ENCODE measurements around the gene RTL5.

Gene RTL5

GRCh38 chrX:72107841-72108595, 23.7 kb downstream of the RTL5 start:
- no peak for DNase-seq

DNA sequence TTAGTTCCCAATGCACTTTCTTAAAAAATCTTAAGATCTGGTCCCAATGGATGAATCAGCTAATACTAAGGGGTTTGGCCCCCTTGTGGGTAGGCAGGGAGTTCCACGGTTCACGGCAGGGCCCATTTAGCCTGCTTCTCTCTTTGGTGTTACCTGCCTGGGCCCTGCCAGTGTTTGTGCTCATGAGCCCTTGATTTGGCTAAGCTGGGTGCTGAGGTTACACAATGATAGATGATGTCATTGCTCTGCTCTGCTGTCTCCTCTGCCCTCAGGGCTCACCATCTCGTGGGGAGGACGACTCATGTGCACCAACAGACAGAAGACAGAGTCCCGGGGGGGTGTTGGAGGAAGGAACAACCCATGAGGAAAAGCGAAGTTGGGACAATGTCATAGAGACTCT, 24.4 kb downstream of the RTL5 start:
- DNase-seq: no peak

DNA sequence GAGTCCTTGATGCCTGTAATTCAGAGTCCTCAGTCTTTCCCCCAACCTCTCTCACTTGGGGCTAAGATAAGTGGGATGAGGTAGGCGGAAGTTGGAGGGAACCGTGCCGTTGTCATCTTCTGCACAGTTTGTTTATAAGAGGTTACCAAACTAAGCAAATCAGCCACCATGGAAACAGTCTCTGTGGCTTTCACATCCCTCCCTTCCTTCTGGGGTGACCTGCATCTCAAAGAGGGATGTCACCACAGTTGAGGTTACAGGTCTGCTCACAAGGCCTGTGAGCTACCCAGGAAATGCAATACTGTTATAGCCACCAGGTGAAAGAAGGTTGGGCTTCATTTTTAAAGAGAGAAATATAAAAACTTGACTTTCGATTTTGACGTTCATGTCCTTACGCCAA, 26.3 kb downstream of the RTL5 start:
- DNase-seq: no peak

DNA sequence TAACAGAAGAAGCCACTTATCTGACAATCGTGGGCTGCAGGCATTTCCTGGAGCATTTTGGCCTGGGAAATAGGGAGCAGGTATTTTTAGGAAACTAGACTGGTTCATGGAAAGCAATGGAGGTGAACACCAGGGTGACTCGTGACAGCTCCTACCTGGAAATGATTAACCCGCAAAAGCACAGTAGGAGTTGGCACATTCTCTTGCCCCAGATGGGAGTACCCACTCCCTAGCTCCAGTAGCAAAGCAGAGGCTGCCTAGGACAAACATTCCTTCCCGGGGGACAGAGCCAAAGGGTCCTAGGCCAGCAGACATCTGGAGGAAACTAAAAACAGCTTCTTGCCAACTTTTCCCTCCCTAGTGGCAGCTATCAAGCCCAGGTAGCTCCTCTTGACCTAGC, 29.0 kb downstream of the RTL5 start:
- no peak for DNase-seq

DNA sequence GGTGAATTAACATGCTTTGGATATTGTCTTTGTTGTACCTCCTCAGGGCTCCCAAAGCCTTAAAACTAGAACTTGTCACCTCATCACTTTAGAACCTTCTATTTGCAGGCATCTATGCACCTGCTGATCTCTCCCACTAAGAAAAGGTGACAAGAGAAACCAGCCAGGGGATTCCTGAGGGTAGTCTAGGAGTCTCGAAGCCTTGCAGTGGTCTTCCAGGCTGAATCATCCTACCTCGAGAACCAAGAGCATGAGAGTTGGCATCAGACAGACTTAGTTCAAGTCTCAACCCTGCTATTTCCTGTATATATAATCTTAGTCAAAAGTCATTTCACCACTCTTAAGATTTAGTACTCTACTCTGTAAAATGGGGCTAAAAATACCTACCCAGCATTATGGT, 29.6 kb downstream of the RTL5 start:
- no peak for DNase-seq

- DNase-seq: no peak
Observed at GRCh38 chrX:72101597-72102037, 30.1 kb downstream of the RTL5 start.

DNA sequence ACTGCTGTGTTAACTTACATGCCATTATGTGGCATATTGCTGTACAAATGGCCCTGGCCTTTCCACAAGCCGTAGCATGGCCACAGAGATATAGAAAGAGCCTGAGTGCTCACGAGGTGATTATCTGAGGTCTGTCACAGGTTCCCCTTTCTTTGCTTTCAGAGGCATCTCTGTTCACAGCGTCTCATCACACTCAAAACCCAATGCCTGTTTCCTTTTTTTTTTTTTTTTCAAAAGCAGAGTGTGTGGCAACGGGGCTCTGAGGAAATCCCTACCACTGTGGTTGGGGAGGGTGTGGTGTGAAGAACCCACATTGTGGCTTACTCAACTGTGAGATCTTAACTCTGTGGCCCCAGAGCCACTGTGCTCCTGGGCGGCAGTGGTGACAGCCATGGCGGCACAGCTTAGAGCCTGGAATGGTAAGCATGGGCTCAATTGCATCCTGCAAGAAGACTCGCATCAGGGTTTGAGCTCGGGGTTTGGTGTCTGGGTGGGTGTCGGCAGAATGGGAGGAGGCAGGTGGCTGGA, 30.8 kb downstream of the RTL5 start:
- DNase-seq: no peak

DNA sequence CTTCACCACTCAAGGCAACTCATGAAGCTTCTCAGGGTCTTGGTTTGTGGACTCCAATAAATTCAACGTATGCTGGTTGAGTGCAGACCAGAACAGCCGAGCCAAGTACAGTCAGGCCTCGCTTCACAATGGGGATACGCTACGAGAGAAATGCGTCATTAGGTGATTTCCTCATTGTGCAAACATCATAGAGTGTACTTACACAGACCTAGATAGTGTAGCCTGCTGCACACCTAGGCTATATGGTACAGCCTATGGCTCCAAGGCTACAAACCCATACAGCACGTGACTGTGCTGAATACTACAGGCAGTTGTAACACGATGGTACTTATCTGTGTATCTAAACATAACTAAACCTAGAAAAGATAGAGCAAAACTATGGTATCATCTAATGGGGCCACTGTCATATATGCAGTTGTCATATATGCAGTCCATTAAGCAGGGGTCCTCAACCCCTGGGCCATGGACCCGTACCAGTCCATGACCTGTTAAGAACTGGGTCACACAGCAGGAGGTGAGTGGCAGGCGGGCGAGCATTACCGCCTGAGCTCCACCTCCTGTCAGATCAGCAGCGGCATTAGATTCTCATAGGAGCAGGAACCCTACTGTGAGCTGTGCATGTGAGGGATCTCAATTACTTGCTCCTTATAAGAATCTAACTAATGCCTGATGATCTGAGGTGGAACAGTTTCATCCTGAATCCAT, 31.5 kb downstream of the RTL5 start:
- no peak for DNase-seq

GRCh38 chrX:72097098-72097497, 34.6 kb downstream of the RTL5 start:
- DNase-seq: no peak

- no peak for DNase-seq
Observed at GRCh38 chrX:72095370-72095769, 36.3 kb downstream of the RTL5 start.

- DNase-seq: no peak
Observed at GRCh38 chrX:72094894-72095293, 36.8 kb downstream of the RTL5 start.

GRCh38 chrX:72089254-72089653, 42.5 kb downstream of the RTL5 start:
- no peak for DNase-seq

DNA sequence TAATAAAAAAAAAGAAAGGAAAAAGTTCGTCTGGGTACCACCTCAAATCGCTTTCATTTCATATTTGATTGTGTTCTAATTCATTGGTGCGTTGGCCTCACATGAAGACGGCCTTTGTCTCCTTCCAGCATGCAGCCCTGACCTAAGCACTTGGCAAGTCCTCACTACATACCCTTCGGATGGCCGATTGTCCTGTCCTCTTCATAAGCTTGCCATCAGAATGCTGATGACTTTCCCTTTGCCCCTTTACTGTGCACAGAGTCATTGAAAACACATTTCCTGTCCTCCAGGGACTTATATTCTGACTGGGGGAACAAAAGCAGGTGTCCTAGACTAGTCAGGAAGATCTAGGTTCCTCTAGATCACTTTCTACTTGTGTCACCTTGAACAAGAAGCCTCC, 43.0 kb downstream of the RTL5 start:
- no peak for DNase-seq

- no peak for DNase-seq
Observed at GRCh38 chrX:72086995-72087394, 44.7 kb downstream of the RTL5 start.

DNA sequence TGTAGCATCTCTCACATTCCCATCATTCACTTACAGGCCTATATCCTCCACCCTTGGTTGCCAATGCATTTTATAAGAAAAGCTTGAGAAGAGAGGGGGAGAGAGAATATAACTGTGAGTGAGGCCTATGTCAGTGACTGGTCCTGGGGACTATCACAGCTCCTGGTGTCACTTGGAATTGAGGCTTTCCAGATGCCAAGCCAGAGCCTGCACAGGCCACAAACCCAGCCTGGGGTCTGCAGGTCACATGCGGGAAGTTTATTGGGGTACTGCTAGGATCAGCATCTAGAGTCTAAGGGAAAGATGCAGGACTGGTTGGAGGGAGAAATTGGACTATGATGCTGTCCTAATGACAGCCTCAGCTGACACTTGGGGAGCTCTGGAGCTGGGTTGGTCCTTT, 47.6 kb downstream of the RTL5 start:
- no peak for DNase-seq

DNA sequence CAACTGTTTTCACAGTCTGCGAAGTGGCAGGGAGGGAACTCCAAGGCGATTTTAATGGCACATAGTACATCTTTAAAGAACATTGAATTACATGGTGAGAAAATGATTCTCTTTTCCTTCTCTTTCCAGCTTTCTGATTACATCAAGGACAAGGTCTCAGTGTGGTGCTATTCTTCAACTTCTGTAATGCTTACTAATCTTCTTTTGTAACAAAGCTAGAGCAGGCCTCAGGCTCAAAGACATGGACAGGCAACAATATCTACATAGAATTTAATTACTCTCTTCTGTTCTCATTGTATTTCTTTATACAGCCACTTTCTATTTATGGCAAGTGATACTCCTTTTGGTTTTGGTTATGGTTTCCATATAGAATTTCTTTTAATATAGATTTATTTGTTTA, 48.4 kb downstream of the RTL5 start:
- no peak for DNase-seq

DNA sequence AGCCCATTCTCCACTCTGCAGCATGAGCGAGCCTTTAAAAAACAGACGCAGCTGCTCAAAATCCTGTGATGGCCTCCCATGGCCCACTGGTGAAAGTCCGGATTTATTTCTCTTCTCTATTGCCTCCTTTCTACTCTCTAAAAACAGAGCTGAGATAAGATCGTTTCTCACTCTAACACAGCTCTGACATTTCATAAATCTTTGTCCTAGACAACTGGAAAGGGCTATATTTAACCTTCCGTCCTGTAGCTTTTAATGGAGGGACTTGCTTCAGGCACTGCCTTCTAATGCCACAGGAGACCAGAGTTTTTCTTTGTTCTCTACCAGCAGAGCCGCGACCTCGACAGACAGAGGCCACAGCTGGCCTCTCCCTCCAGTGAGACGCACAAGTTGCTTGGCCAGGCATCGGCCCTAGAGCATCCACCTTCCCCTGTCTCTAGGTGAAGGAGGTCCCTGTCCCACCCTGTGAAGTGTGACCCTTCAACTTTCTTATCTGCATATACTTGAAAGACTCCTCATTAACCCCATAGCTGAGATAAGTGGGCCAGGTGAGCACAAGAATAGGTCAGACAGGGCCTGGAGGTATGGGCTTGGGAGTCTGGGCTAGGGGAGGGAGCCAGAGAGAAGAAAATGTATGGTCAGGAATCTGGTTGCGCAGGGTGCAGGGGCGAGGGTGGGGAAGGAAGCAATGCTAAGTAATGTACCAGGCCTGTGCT, 50.0 kb downstream of the RTL5 start:
- no peak for DNase-seq

GRCh38 chrX:72080800-72081199, 50.9 kb downstream of the RTL5 start:
- no peak for DNase-seq

- no peak for DNase-seq
Observed at GRCh38 chrX:72080150-72080549, 51.6 kb downstream of the RTL5 start.

DNA sequence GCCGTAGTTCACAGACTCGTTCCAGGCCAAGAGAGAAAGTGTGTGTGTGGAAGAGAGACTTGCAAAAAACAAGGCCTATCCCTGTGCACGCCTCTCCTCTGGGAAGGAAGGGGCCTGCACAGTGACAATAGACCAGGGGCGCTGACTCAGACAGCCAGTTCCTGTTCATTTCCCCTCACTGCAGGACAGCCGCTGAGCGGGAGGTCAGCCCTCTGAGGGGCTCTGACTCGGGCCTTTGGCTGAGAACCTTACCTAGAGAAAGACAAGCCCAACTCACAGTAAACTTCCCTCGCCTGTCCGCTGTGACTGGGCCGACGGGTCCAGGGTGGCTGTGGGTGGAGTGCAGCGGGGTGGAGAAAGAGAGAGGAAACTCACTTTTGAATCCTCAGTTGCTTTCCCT, 52.1 kb downstream of the RTL5 start:
- DNase-seq: no peak

DNA sequence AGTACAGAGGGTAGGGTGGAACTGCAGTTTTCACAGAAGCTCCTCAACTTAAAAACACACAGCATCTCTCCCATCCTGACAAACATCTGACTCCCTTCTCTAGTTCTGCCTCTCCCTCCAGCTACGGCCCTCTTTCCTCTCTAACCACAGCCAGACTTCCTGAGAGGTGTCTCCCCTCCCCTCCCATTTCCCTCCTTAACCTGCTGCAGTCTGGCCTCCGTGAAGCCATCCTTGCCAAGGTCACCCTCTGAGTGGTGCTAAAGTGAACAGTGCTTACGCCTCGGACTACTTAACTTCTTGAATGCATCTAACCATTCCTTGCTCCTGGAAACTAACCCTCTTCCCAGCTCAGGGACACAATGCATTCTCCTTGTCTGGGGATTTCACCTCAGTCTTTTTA, 53.3 kb downstream of the RTL5 start:
- no peak for DNase-seq
